IPS-18c (cell line): ENCODE results near the gene SLC12A5.

Experiments used
- H3K4me3 ChIP-seq: 2 replicates; pipeline ENCODE4 v1.7.0; 2013; ENCODE audit warnings: low read depth, mild to moderate bottlenecking, low read length, moderate library complexity; ENCODE audit not compliant: insufficient read depth
- H3K9me3 ChIP-seq: one replicate; pipeline ENCODE4 v1.6.1; 2013; ENCODE audit warnings: mild to moderate bottlenecking, low read length, moderate library complexity; ENCODE audit not compliant: control insufficient read depth, insufficient read depth

SLC12A5 gene

GRCh38 chr20:46002008-46002407, 27.0 kb upstream of the SLC12A5 start:
- Histone ChIP-seq H3K9me3 (no peaks in the 10 kb centered on the region), H3K4me3 (no peak overlapping the region)

GRCh38 chr20:46004187-46004586, 24.8 kb upstream of the SLC12A5 start:
- Histone ChIP-seq H3K9me3 (no peaks in the 10 kb centered on the region), H3K4me3 (no peak overlapping the region)

GRCh38 chr20:46004889-46005473, 24.0 kb upstream of the SLC12A5 start:
- Histone ChIP-seq H3K9me3 (no peaks in the 10 kb centered on the region), H3K4me3 (no peak overlapping the region)

DNA sequence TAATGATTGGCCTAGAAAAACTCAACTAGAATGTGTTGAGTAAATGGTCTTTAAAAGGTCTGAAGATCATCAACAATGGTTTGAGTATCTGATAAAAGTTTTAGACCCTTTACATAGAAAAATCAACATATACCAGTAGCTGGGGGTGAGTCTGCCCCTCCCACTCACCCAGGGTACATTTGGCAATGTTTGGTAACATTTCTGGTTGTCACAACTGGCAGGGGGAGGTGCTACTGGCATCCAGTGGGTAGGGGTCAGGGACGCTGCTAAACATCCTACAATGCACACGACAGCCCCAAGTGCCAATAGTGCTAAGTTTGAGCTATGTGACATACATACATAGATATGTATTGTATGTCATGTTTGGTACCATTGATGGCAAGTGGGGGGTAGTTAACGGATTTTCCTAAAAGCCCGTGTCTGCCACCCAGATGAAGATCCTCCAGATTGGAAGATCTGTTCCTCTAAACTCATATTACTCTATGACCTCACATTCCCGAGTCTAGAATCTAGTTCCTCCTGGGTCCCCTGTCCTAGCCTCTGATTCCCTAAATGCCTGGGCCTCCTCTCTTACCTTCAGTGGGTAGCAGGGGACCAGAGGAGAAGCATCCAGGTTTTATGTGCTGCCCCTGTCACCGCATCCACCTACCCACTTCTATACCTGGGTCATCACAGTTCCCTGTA, 22.9 kb upstream of the SLC12A5 start:
- H3K4me3 ChIP-seq: no peak overlapping the region

DNA sequence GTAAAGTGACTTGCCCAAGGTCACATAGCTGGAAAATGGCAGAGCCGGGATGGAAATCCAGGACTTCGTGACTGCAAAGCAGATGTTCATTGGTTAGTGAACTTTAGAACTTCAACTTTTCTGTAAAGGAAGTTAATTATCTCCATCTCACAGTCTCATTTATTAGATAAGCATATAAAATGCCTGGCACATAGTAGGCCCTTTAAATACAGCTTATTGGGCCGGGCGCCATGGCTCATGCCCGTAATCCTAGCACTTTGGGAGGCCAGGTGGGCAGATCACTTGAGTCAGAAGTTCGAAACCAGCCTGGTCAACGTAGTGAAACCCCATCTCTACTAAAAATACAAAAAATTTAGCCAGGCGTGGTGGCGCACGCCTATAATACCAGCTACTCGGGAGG, 22.1 kb upstream of the SLC12A5 start:
- no peak overlapping the region for H3K4me3 ChIP-seq
- peaks cover 2% of the 10 kb centered on the region for H3K9me3 ChIP-seq

More for the DNA sequence above, 22.9 kb upstream of the SLC12A5 start:
- no peaks in the 10 kb centered on the region for H3K9me3 ChIP-seq

- Histone ChIP-seq H3K4me3 (no peak overlapping the region), H3K9me3 (peaks cover 2% of the 10 kb centered on the region)
Observed at GRCh38 chr20:46007671-46008070, 21.3 kb upstream of the SLC12A5 start.

DNA sequence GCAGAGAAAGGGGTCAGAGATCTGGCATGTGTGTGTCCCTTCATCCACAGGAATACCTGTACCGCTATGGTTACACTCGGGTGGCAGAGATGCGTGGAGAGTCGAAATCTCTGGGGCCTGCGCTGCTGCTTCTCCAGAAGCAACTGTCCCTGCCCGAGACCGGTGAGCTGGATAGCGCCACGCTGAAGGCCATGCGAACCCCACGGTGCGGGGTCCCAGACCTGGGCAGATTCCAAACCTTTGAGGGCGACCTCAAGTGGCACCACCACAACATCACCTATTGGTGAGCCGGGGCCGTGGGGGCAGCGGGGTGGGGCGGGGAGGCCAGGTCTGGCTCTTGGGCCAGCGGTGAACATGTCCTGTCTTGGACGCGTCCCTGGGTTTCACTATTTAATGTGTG, 19.2 kb upstream of the SLC12A5 start:
- peaks cover 2% of the 10 kb centered on the region for H3K9me3 ChIP-seq
- H3K4me3 ChIP-seq: no peak overlapping the region

DNA sequence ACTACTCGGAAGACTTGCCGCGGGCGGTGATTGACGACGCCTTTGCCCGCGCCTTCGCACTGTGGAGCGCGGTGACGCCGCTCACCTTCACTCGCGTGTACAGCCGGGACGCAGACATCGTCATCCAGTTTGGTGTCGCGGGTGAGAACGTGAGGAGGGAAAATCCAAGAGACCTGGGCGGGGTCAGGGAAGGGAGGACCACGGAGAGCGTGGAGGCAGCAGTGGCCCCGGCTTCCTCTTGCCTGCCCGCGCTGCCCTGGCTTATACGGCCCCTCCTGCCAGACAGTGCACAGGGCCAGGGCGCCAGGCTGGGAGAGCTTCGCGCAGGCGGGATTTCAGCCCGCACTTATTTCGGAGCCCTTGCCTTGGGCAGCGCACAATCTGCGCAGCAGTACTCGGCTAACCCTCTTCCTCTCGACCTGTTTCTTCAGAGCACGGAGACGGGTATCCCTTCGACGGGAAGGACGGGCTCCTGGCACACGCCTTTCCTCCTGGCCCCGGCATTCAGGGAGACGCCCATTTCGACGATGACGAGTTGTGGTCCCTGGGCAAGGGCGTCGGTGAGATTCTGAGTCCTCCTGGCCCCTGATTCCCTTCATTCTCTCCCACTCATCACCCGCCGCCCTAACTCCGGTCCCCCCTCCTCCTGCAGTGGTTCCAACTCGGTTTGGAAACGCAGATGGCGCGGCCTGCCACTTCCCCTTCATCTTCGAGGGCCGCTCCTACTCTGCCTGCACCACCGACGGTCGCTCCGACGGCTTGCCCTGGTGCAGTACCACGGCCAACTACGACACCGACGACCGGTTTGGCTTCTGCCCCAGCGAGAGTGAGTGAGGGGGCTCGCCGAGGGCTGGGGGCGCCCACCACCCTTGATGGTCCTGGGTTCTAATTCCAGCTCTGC, 18.3 kb upstream of the SLC12A5 start:
- Histone ChIP-seq H3K9me3 (peaks cover 2% of the 10 kb centered on the region), H3K4me3 (peak overlapping the region; percentile 20; the same call in 1 of the 2 replicates)

GRCh38 chr20:46011631-46012482, 17.2 kb upstream of the SLC12A5 start:
- Histone ChIP-seq H3K9me3 (peaks cover 2% of the 10 kb centered on the region), H3K4me3 (no peak overlapping the region)

- Histone ChIP-seq H3K4me3 (no peak overlapping the region), H3K9me3 (peaks cover 2% of the 10 kb centered on the region)
Observed at GRCh38 chr20:46012921-46013320, 16.1 kb upstream of the SLC12A5 start.

- H3K4me3 ChIP-seq: peak overlapping the region; percentile 59
- peaks cover 2% of the 10 kb centered on the region for H3K9me3 ChIP-seq
Observed at GRCh38 chr20:46013322-46013828, 15.6 kb upstream of the SLC12A5 start.

GRCh38 chr20:46013829-46014516, 15.0 kb upstream of the SLC12A5 start:
- peaks cover 2% of the 10 kb centered on the region for H3K9me3 ChIP-seq
- peak overlapping the region; percentile 59 for H3K4me3 ChIP-seq

- Histone ChIP-seq H3K9me3 (peaks cover 2% of the 10 kb centered on the region), H3K4me3 (no peak overlapping the region; the same call in 1 of the 2 replicates)
Observed at GRCh38 chr20:46014517-46015396, 14.3 kb upstream of the SLC12A5 start.

- Histone ChIP-seq H3K4me3 (no peak overlapping the region), H3K9me3 (no peaks in the 10 kb centered on the region)
Observed at GRCh38 chr20:46017272-46017671, 11.7 kb upstream of the SLC12A5 start.

DNA sequence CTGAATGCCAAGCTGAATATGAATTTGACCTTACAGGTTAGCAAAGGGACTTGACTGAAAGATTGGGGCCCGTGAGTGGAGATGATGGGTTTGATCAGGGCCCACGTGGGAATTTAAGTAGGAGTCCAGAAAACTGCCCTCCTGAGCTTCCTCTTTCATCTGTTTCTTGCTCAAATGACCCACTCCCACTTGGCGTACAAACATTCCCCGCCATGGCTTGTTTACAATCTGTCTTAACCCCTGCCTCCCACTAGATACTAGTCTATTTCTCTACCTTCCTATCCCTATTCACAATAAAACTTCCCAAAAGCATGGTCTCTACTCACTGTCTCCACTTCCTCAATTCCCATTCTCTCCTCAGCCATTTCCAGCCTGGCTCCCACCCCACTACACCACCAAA, 10.9 kb upstream of the SLC12A5 start:
- Histone ChIP-seq H3K4me3 (no peak overlapping the region), H3K9me3 (no peaks in the 10 kb centered on the region)

- no peaks in the 10 kb centered on the region for H3K9me3 ChIP-seq
- no peak overlapping the region for H3K4me3 ChIP-seq
Observed at GRCh38 chr20:46018611-46019010, 10.4 kb upstream of the SLC12A5 start.
